CD14-positive monocyte (primary cell): ENCODE data around the gene VGLL3. TPM values are rescaled to one million over a fixed set of nuclear protein-coding genes. Genes with fewer than 3 reads are reported as not detected.

ENCODE experiments used
- DNase-seq, 3 donors: peaks; one replicate each; pipeline ENCODE4 v3.0.0-alpha.2; 2011 to 2022
- H2AFZ ChIP-seq: 2 replicates; pipeline ENCODE4 v1.6.0; 2012; ENCODE audit warnings: mild to moderate bottlenecking, low read depth, low read length, inconsistent platforms; ENCODE audit not compliant: insufficient read depth, poor library complexity, severe bottlenecking
- H3K27ac ChIP-seq, 2 donors: 1 replicate in 1 of 2; 2 replicates in 1 of 2; pipeline ENCODE4 v1.5.1; 2012 to 2013; ENCODE audit warnings: low read length in 2 of 2, control low read depth in 1 of 2, inconsistent platforms in 1 of 2, low read depth in 1 of 2, mild to moderate bottlenecking in 1 of 2
- H3K27me3 ChIP-seq, 2 donors: one replicate each; pipeline versions ENCODE4 v1.6.0 to v1.6.1; 2011 to 2013; ENCODE audit warnings: low read length in 2 of 2; ENCODE audit not compliant: control insufficient read depth in 2 of 2, insufficient read depth in 2 of 2
- H3K36me3 ChIP-seq, 2 donors: replicated peaks in 1 of 2; 1 replicate in 1 of 2; 2 replicates in 1 of 2; pipeline versions ENCODE4 v1.5.1 to v1.6.1; 2012 to 2013; ENCODE audit warnings: low read length in 2 of 2, control low read depth in 1 of 2, inconsistent platforms in 1 of 2, mild to moderate bottlenecking in 1 of 2; ENCODE audit not compliant: insufficient read depth in 2 of 2, control insufficient read depth in 1 of 2
- H3K4me1 ChIP-seq, 2 donors: 1 replicate in 1 of 2; 2 replicates in 1 of 2; pipeline versions ENCODE4 v1.5.1 to v1.6.1; 2012 to 2013; ENCODE audit warnings: low read length in 2 of 2, control low read depth in 1 of 2, inconsistent platforms in 1 of 2, mild to moderate bottlenecking in 1 of 2, moderate library complexity in 1 of 2; ENCODE audit not compliant: insufficient read depth in 2 of 2, control insufficient read depth in 1 of 2
- H3K4me2 ChIP-seq: replicated peaks from 2 replicates; pipeline ENCODE3; 2012; ENCODE audit warnings: low read length, moderate library complexity, mild to moderate bottlenecking; ENCODE audit not compliant: poor library complexity, severe bottlenecking; ENCODE audit errors: extremely low read depth
- H3K4me3 ChIP-seq, 3 experiments: fragments of 200-600 bp in 1 of 3; sonication (generic) in 1 of 3; replicated peaks in 1 of 3; 1 replicate in 2 of 3; 2 replicates in 1 of 3; pipeline ENCODE4 v1.5.1; 2011 to 2013; ENCODE audit warnings: low read length in 3 of 3, mild to moderate bottlenecking in 3 of 3, control low read depth in 2 of 3, low read depth in 2 of 3, inconsistent platforms in 1 of 3, moderate library complexity in 1 of 3
- H3K79me2 ChIP-seq: 2 replicates; pipeline ENCODE4 v1.6.0; 2012; ENCODE audit warnings: mild to moderate bottlenecking, control low read depth, inconsistent platforms, low read length, moderate library complexity; ENCODE audit not compliant: insufficient read depth
- H3K9ac ChIP-seq: 2 replicates; pipeline ENCODE4 v1.6.0; 2017; ENCODE audit warnings: low read length, mild to moderate bottlenecking; ENCODE audit not compliant: insufficient read depth, poor library complexity, severe bottlenecking
- H3K9me3 ChIP-seq, 2 donors: replicated peaks in 1 of 2; 1 replicate in 1 of 2; 2 replicates in 1 of 2; pipeline versions ENCODE4 v1.5.1 to v1.6.1; 2012 to 2013; ENCODE audit warnings: low read length in 2 of 2, control low read depth in 1 of 2; ENCODE audit not compliant: control insufficient read depth in 1 of 2, insufficient read depth in 1 of 2
- H4K20me1 ChIP-seq: 2 replicates; pipeline ENCODE4 v1.6.0; 2012; ENCODE audit warnings: mild to moderate bottlenecking, low read length, control low read depth, moderate library complexity; ENCODE audit not compliant: insufficient read depth
- H3K27ac Mint-ChIP-seq, 7 donors: one replicate each; pipeline ENCODE4 v1.8.0; 2020; ENCODE audit warnings: mild to moderate bottlenecking in 7 of 7, mixed read lengths in 7 of 7, moderate library complexity in 6 of 7, inconsistent platforms in 2 of 7
- H3K27me3 Mint-ChIP-seq, 3 donors: one replicate each; pipeline ENCODE4 v1.8.0; 2021 to 2022; ENCODE audit warnings: low read depth in 3 of 3, mild to moderate bottlenecking in 3 of 3, mixed read lengths in 3 of 3, moderate library complexity in 3 of 3, inconsistent platforms in 1 of 3
- H3K36me3 Mint-ChIP-seq, 2 donors: one replicate each; pipeline ENCODE4 v1.8.0; 2020; ENCODE audit warnings: mixed read lengths in 2 of 2, inconsistent platforms in 1 of 2, mild to moderate bottlenecking in 1 of 2
- H3K4me1 Mint-ChIP-seq: one replicate; pipeline ENCODE4 v1.8.0; 2020; ENCODE audit warnings: mild to moderate bottlenecking, mixed read lengths
- H3K4me3 Mint-ChIP-seq, 2 donors: one replicate each; pipeline ENCODE4 v1.8.0; 2020; ENCODE audit warnings: mild to moderate bottlenecking in 2 of 2, mixed read lengths in 2 of 2, moderate library complexity in 1 of 2
- H3K9me3 Mint-ChIP-seq, 7 donors: one replicate each; pipeline ENCODE4 v1.8.0; 2020 to 2022; ENCODE audit warnings: mixed read lengths in 7 of 7, mild to moderate bottlenecking in 6 of 7, moderate library complexity in 6 of 7, inconsistent platforms in 2 of 7
- WGBS: methylation state at CpG from one replicate; pipeline ENCODE4 v1.1.5; 2013; ENCODE audit warnings: missing lambda C conversion rate; ENCODE audit not compliant: insufficient coverage; 5-methylcytosine and 5-hydroxymethylcytosine counted together
- intact Hi-C, 2 donors: fragments of 100-400 bp; cut with micrococcal nuclease; formaldehyde crosslinking; loops; one replicate each; pipeline versions ENCODE4 v1.15.0 to v1.15.1; 2023
- polyA plus RNA-seq, 3 donors: library from polyadenylated mRNA; depleted of rRNA in 1 of 3; unstranded in 2 of 3; stranded (reverse) in 1 of 3; fragments of 300-500 nt in 2 of 3; fragments of >200 nt in 1 of 3; fragmentation: Illumina TruSeq in 2 of 3; gene quantifications; 1 replicate in 2 of 3; 2 replicates in 1 of 3; pipeline ENCODE4 v1.2.3, GENCODE V29; 2012 to 2021
- TF ChIP-seq, protein P1 (sequence below): fragments of 200-600 bp; IDR thresholded peaks from one replicate; pipeline ENCODE4 v1.8.0; 2022; ENCODE audit warnings: antibody characterized with exemption, mild to moderate bottlenecking

VGLL3 gene
- polyA plus RNA-seq, 3 donors = not detected

DNA sequence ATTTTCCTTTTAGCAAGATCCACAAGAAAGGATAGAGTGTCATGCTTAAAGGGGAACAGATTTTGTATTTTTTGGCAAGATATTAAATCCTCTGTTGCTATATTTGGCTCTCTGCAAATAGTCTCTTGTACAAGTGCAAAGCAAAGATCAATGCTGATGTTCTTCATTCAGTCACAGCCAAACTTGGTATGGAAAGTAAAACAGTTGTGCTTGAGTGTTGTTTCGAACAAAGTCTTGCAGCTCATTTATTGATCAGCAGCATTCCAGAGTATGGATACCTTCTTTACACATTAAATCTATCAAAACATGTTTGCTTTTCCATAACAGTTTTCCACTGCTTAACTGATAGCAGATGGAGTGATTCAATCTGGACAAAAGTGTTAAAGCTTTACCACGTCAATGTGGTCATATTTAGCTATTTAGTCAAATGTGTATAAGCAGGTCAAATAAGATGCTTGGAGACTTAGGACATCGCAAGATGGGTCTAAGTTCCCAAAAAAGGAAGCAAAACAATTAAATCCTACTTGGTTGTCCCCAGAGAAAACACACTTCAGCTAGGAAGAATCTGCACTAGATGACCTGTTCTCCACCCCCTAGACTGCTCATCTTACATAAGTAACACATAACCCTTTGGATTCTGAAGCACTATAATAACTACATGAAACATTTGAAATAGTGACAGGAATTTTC, 52.4 kb downstream of the VGLL3 start:
- H3K9me3 ChIP-seq = no peaks in the 10 kb centered on the region
- H4K20me1 ChIP-seq = no peaks in the 10 kb centered on the region
- H3K4me1 ChIP-seq = no peaks in the 10 kb centered on the region
- Mint-ChIP-seq H3K27ac (no peak overlapping the region), H3K4me1 (no peaks in the 10 kb centered on the region), H3K9me3 (peaks cover 0 to 7% (median 2%) of the 10 kb centered on the region in 7 donors), H3K27me3 (peaks cover 0 to 3% (median 0%) of the 10 kb centered on the region in 3 donors), H3K4me3 (no peak overlapping the region), H3K36me3 (no peaks in the 10 kb centered on the region)
- no peak overlapping the region for H3K9ac ChIP-seq
- no peak overlapping the region for H3K27ac ChIP-seq
- intact Hi-C loops = no loop called here
- WGBS = 100% methylated on average over 1 of the region's 3 CpGs
- H3K79me2 ChIP-seq = no peaks in the 10 kb centered on the region
- no peak overlapping the region for H3K4me2 ChIP-seq
- no peaks in the 10 kb centered on the region for H3K36me3 ChIP-seq
- H2AFZ ChIP-seq = no peak overlapping the region
- no peak overlapping the region for H3K4me3 ChIP-seq
- TF ChIP-seq, protein P1, sequence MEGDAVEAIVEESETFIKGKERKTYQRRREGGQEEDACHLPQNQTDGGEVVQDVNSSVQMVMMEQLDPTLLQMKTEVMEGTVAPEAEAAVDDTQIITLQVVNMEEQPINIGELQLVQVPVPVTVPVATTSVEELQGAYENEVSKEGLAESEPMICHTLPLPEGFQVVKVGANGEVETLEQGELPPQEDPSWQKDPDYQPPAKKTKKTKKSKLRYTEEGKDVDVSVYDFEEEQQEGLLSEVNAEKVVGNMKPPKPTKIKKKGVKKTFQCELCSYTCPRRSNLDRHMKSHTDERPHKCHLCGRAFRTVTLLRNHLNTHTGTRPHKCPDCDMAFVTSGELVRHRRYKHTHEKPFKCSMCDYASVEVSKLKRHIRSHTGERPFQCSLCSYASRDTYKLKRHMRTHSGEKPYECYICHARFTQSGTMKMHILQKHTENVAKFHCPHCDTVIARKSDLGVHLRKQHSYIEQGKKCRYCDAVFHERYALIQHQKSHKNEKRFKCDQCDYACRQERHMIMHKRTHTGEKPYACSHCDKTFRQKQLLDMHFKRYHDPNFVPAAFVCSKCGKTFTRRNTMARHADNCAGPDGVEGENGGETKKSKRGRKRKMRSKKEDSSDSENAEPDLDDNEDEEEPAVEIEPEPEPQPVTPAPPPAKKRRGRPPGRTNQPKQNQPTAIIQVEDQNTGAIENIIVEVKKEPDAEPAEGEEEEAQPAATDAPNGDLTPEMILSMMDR = no peak
- DNase-seq = no peak
- no peaks in the 10 kb centered on the region for H3K27me3 ChIP-seq

DNA sequence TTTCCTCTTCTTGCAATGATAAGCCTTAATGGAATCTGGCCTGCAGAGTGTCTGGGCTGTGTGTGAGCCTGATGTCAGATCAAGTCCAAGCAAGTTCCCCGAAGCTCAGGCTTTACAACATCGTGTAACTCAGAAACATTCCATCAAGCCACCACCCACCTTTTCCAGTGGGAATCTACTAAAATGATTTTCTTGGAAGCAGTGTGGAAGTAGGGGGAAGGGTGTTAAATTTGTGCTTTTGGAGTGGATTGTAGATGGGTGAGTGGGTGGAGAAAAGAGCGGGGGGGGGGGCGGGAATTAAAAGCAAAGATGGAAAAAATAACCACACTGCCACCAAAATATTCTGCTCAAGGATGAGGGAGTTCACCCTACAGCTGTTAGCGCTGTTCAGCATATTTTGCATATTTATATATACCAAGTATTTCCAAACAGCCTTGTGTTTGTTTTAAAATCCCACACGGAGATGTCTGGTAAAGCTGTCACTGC, 53.6 kb downstream of the VGLL3 start:
- intact Hi-C loops = no loop called here
- Mint-ChIP-seq H3K36me3 (no peaks in the 10 kb centered on the region), H3K27ac (no peak overlapping the region), H3K4me3 (no peak overlapping the region), H3K4me1 (no peaks in the 10 kb centered on the region), H3K9me3 (peaks cover 0 to 7% (median 3%) of the 10 kb centered on the region in 7 donors), H3K27me3 (peaks cover 0 to 3% (median 0%) of the 10 kb centered on the region in 3 donors)
- H3K27ac ChIP-seq = no peak overlapping the region
- no peaks in the 10 kb centered on the region for H4K20me1 ChIP-seq
- no peak overlapping the region for H2AFZ ChIP-seq
- no peak for DNase-seq
- H3K9ac ChIP-seq = no peak overlapping the region
- no peak overlapping the region for H3K4me2 ChIP-seq
- no peaks in the 10 kb centered on the region for H3K4me1 ChIP-seq
- TF ChIP-seq, protein P1 = no peak
- H3K9me3 ChIP-seq = no peaks in the 10 kb centered on the region
- no peaks in the 10 kb centered on the region for H3K27me3 ChIP-seq
- H3K4me3 ChIP-seq = no peak overlapping the region
- H3K36me3 ChIP-seq = no peaks in the 10 kb centered on the region
- no CpG with 5 or more reads among the region's 6 CpGs for WGBS
- H3K79me2 ChIP-seq = no peaks in the 10 kb centered on the region
